ENCODE results near the gene PRDM16. TPM values are rescaled to one million over a fixed set of nuclear protein-coding genes. Genes with fewer than 3 reads are reported as not detected.

PRDM16 gene
- total and polyA plus RNA-seq, 2 of the 8 experiments (the other 6 are each of a cell fraction or from before 2014, with no cell fraction given) = 0.39 to 0.43 TPM

DNA sequence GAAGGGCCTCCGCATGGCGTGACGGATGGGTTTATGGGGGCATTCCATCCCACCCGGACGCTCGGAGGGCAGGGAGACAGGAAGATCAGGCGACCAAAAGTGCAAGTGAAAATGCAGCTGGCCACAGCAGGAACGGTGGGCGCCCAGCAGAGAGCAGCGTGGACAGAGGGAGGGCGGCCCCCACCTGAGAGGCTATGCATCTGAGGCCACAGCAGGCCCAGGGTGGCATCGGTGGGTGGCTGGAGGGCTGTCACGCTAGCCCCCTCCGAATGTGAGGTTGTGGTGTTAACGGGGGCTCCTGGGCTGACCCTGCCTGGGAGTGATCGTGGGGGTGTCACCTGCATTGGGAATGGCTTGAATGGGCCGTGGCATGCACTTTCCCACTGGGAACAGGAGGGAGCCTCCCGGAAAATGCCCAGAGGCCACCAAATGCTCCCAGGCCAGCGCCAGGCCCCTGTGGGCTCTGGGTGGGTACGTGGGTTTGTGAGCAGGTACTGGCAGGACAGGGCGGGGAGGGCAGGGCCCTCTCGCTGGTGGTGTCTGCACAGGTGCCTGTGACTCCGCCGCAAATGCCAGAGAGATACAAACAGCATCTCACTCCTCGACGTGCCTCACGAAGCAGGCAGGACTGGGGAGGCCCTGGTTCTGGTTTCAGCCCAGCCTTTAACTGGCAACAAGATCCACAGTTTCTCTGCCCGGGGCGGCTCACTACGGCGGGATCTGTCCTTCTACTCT is 172.8 kb downstream of the PRDM16 start (continued):
- no peak for TF ChIP-seq BCL11A (IDR thresholded peaks at IDR 0.05; ENCODE audit: low read depth in 2 of 2, low read length in 2 of 2)
- no peak for TF ChIP-seq SRF (IDR thresholded peaks at IDR 0.05; ENCODE audit: low read depth, low read length)
- no peak for TF ChIP-seq FOSL1 (IDR thresholded peaks at IDR 0.05; ENCODE audit: insufficient read depth, low read depth, low read length)
- no peak for TF ChIP-seq EGR1 (IDR thresholded peaks at IDR 0.05; ENCODE audit: borderline replicate concordance, low read depth, low read length)
- TF ChIP-seq RXRA (IDR thresholded peaks at IDR 0.05; ENCODE audit: insufficient read depth, low read depth, low read length) = no peak
- TF ChIP-seq, protein P1, sequence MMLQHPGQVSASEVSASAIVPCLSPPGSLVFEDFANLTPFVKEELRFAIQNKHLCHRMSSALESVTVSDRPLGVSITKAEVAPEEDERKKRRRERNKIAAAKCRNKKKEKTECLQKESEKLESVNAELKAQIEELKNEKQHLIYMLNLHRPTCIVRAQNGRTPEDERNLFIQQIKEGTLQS (IDR thresholded peaks at IDR 0.05; ENCODE audit: insufficient read depth, low read depth, low read length) = no peak

Measured in H1 (cell line).